Pancreas (tissue), 10 donors: Measurements from ENCODE around the gene EYA4. TPM values are rescaled to one million over a fixed set of nuclear protein-coding genes. Genes with fewer than 3 reads are reported as not detected.

Source experiments
- ATAC-seq, 4 donors: fragments of 200-7000 bp; cut with Tn5 transposase; one replicate each; pipeline versions ENCODE4 v1.8.0 to v1.9.1; 2020; ENCODE audit warnings: mild to moderate bottlenecking in 4 of 4, moderate library complexity in 4 of 4
- DNase-seq, 6 donors: peaks; one replicate each; pipeline ENCODE4 v3.0.0-alpha.2; 2020
- FAIRE-seq: peaks from 2 replicates; lab custom pipeline; 2012; peaks lifted over from hg19 to GRCh38; lab: Jason Lieb, UNC
- H3K27ac ChIP-seq, 4 donors: fragments of 200-600 bp; sonication (generic); 1 replicate in 3 of 4; 2 replicates in 1 of 4; pipeline versions ENCODE4 v1.5.0 to v1.8.0; 2020
- H3K27me3 ChIP-seq, 4 donors: fragments of 200-600 bp; one replicate each; pipeline ENCODE4 v1.8.0; 2021
- H3K36me3 ChIP-seq, 3 donors: fragments of 200-600 bp; sonication (generic) in 1 of 3; one replicate each; pipeline versions ENCODE4 v1.5.0 to v1.8.0; 2020 to 2021
- H3K4me1 ChIP-seq, 3 donors: fragments of 200-600 bp; one replicate each; pipeline ENCODE4 v1.8.0; 2021
- H3K4me3 ChIP-seq, 4 donors: fragments of 200-600 bp; sonication (generic) in 2 of 4; one replicate each; pipeline versions ENCODE4 v1.5.0 to v1.8.0; 2020 to 2021
- H3K9me3 ChIP-seq, 4 donors: fragments of 200-600 bp; one replicate each; pipeline ENCODE4 v1.8.0; 2021
- WGBS, 2 donors: extraction: QIAGEN DNeasy Blood & Tissue Kit; methylation state at CpG; one replicate each; pipeline ENCODE4 v1.1.7; 2013; 5-methylcytosine and 5-hydroxymethylcytosine counted together
- intact Hi-C, 3 donors: fragments of 100-400 bp; cut with DNase I; formaldehyde crosslinking; loops; one replicate each; pipeline versions ENCODE4 v1.11.1 to v1.14.2; 2022
- polyA plus RNA-seq, 2 donors: library from polyadenylated mRNA; stranded (reverse); fragments of 200-250 nt; gene quantifications; one replicate each; pipeline ENCODE4 v1.2.3, GENCODE V29; 2013
- total RNA-seq, 6 donors: library from RNA; stranded (reverse); fragmentation: NEBNext Ultra II Directional in 4 of 6; extraction: Animal tissue kit (Norgen Biotek cat#: 25700) in 4 of 6; gene quantifications; one replicate each; pipeline versions ENCODE4 v1.2.1 to v1.2.4, GENCODE V29; 2021 to 2023
- TF ChIP-seq, protein P1 (sequence below), 4 donors: fragments of 200-600 bp; sonication (generic) in 3 of 4; IDR thresholded peaks; one replicate each; pipeline versions ENCODE4 v1.5.0 to v1.8.0; 2021; ENCODE audit warnings: antibody characterized with exemption in 4 of 4
- donor health status: healthy with polysubstance abuse.
- donor health status: DM: no; HTN: no; CAD: no; lungs with moderate emphysema.
- donor health status: DM: no; HTN: no; CAD: no.
- donor health status: control.
- donor health status: control.
- donor health status: Bipolar disorder and iron deficiency.
- donor health status: DM: yes; HTN: yes; CAD: no.
- donor health status: DM: no; HTN: no; CAD: no.
- donor health status: DM: no; HTN: no; CAD: no.
- donor health status: DM: yes; HTN: yes; CAD: no.

The EYA4 gene
- total and polyA plus RNA-seq, 8 donors, result 0.08 to 1.3 (median 0.19) TPM

DNA sequence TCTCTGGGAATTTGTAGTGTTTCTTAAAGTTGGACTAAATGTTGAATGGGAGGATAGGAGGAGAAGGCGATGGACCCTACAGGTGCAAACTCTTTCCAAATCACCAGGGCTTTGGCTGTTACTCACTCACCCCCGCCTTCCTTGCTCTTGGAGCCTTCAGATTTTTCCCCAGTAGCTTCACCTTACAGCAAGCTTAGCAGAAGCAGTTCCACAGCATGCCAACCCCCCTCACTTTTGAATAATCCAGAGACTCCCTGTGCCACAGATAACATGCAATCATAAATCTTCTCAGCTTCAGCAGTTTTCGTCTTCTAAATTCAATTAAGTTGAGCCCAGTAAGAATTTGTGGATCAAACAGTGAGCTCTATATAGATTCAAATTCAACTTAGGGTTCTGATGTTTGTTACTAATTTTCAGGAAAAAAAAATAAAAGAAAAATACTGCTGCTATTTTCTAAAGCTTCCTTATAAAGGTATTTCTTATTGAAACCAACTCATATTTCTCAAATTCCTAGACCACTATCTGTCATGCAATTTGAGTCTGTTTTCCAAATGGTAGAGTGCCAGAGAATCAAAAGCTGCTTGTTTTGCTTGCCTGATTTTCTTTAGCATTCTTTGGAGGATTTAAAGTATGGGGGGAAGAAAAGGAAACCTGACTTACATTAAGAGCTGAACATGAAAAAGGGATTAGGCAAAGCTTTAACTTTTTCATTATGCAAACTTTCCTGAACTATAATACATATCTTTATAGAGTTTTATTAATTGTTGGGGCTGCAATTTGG lies 166.4 kb downstream of the EYA4 start:
- Histone ChIP-seq H3K27me3 (no peaks in the 10 kb centered on the region), H3K4me3 (no peak overlapping the region), H3K4me1 (no peaks in the 10 kb centered on the region), H3K9me3 (no peaks in the 10 kb centered on the region), H3K27ac (no peak overlapping the region), H3K36me3 (no peaks in the 10 kb centered on the region)
- TF ChIP-seq, protein P1, sequence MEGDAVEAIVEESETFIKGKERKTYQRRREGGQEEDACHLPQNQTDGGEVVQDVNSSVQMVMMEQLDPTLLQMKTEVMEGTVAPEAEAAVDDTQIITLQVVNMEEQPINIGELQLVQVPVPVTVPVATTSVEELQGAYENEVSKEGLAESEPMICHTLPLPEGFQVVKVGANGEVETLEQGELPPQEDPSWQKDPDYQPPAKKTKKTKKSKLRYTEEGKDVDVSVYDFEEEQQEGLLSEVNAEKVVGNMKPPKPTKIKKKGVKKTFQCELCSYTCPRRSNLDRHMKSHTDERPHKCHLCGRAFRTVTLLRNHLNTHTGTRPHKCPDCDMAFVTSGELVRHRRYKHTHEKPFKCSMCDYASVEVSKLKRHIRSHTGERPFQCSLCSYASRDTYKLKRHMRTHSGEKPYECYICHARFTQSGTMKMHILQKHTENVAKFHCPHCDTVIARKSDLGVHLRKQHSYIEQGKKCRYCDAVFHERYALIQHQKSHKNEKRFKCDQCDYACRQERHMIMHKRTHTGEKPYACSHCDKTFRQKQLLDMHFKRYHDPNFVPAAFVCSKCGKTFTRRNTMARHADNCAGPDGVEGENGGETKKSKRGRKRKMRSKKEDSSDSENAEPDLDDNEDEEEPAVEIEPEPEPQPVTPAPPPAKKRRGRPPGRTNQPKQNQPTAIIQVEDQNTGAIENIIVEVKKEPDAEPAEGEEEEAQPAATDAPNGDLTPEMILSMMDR (IDR thresholded peaks at IDR 0.05), result no peak
- ATAC-seq (no peak), DNase-seq (no peak), FAIRE-seq (no peak)
- 77 to 79% methylated on average over 3 of the region's 3 CpGs for WGBS, 2 donors
- intact Hi-C loops, result no loop called here

DNA sequence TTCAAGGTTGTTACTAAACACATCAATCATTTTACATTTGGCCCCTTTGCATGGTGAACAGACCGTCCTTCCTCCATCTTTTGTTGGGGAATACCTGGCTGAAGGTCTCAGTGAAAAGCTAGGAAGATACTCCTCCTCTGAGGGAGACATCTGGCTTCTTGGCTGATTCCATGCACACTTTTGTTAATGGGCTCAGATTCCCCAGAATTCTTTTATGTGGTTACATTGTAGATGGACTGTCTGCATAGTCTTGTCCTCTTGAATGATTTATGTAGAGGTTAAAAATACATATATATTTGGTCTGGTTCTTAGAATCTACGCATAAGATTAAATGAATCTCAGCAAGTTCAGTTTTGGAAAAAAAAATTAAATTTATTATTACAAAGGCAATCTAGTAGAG lies 167.0 kb downstream of the EYA4 start:
- DNase-seq (no peak), ATAC-seq (no peak), FAIRE-seq (no peak)
- Histone ChIP-seq H3K9me3 (no peaks in the 10 kb centered on the region), H3K4me3 (no peak overlapping the region), H3K36me3 (no peaks in the 10 kb centered on the region), H3K27ac (no peak overlapping the region), H3K4me1 (no peaks in the 10 kb centered on the region), H3K27me3 (no peaks in the 10 kb centered on the region)
- WGBS, 2 donors, result 69 to 84% methylated on average over 2 of the region's 2 CpGs
- TF ChIP-seq, protein P1 (IDR thresholded peaks at IDR 0.05), result no peak
- intact Hi-C loops, result no loop called here

DNA sequence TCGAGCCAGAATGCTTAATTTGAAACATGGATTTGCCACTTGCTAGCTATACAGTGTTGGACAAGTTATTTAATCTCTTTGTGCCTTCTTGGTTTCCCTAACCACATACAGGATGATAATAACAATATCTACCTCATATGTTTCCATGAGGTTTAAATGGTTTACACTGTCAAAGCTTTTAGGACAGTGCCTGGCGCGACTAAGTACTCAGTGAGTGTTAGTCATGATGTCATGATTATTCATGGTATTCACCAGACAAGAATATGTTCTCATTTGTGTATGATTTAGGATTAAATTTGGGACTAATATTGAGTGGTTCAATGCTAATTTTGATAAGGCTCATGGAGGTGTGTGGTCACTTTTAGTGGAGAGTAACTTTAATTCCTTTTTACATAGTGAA lies 167.4 kb downstream of the EYA4 start:
- TF ChIP-seq, protein P1 (IDR thresholded peaks at IDR 0.05), result no peak
- H3K36me3 ChIP-seq, result no peaks in the 10 kb centered on the region
- no peaks in the 10 kb centered on the region for H3K27me3 ChIP-seq
- ATAC-seq, result no peak
- no peak overlapping the region for H3K27ac ChIP-seq
- H3K4me3 ChIP-seq, result no peak overlapping the region
- no peaks in the 10 kb centered on the region for H3K9me3 ChIP-seq
- intact Hi-C loops, result no loop called here
- 85 to 91% methylated on average over 3 of the region's 3 CpGs for WGBS, 2 donors
- no peaks in the 10 kb centered on the region for H3K4me1 ChIP-seq
- FAIRE-seq, result no peak
- no peak for DNase-seq

DNA sequence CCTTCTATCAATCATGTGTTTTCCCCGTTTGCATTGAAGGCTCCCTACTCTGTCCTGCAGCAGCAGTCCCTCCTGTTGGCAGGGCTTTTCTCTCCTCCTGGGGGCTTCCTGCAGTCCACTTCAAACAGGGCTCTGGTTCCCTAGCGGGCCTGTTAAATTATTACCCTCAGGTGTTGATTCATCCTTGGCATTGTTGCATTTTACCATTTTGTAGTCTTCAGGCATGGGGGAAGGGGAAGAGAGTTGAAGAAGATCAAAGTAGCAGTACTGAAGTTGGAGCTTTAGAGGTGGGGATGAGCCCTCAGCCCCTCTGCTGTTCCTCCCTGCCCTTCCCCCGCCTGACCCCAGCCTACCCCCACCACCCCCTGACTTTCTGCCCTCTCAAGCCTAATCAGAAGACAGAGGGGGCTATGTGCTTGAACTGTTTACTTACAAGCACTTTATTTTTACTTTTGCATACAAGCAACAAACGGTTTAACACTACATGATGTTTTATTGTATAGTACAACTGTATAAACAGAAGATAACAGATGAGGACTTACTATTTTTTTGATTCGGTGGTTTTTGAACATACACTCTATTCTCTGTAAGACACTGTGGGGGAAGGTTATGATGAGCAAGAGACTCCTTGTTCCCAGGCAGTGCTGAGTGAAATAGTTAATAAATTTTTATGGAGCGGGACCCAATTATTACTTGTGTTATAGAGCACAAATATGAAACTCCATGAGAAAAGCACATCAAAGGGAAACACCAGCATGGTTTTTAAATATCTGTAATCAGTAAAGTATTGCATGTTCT lies 169.7 kb downstream of the EYA4 start:
- no peak for ATAC-seq
- Histone ChIP-seq H3K27ac (no peak overlapping the region), H3K27me3 (no peaks in the 10 kb centered on the region), H3K4me1 (no peaks in the 10 kb centered on the region), H3K4me3 (no peak overlapping the region), H3K36me3 (no peaks in the 10 kb centered on the region), H3K9me3 (no peaks in the 10 kb centered on the region)
- intact Hi-C loops, result no loop called here
- no peak for DNase-seq
- no peak for FAIRE-seq
- TF ChIP-seq, protein P1 (IDR thresholded peaks at IDR 0.05), result no peak
- 58% methylated on average over 6 of the region's 6 CpGs for WGBS, 2 donors

DNA sequence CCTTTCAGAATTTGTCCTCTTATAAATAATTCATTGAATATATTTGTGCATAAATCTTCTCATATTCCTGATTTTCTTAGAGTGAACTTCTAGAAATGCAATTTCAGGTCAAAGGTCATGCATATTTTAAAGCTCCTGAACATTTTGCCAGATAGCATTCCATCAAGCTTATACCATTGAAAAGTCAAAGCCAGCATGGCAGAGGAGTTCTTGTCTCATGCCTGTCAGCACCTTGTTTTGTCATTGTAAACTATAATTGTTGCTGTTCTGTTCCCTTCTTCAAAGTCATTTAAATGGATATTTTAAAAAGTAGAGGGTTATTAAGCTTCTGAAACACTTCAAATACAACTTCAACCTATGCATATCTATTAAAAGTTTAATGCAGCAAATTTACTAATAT lies 170.6 kb downstream of the EYA4 start:
- H3K36me3 ChIP-seq, result no peaks in the 10 kb centered on the region
- ATAC-seq (no peak), FAIRE-seq (no peak), DNase-seq (no peak)
- no peaks in the 10 kb centered on the region for H3K9me3 ChIP-seq
- no peaks in the 10 kb centered on the region for H3K27me3 ChIP-seq
- no peak overlapping the region for H3K4me3 ChIP-seq
- intact Hi-C loops, result no loop called here
- H3K4me1 ChIP-seq, result no peaks in the 10 kb centered on the region
- no peak overlapping the region for H3K27ac ChIP-seq
- TF ChIP-seq, protein P1 (IDR thresholded peaks at IDR 0.05), result no peak
